OCI-LY7 (cell line): ENCODE data around the gene ULK4. TPM values are rescaled to one million over a fixed set of nuclear protein-coding genes. Genes with fewer than 3 reads are reported as not detected.

Source experiments
- BruUV-seq: library from RNA; stranded (reverse); fragments of 400-500 nt; replicated peaks from 2 replicates; lab custom pipeline; 2021; lab: Mats Ljungman, UMichigan
- CTCF ChIA-PET: fragments of 300-600 bp; sonication (Branson Sonifier 250); formaldehyde crosslinking; loops from one replicate; lab custom pipeline; 2022; ENCODE audit warnings: antibody characterized with exemption; ENCODE audit not compliant: unreplicated experiment; lab: Charles Lee
- POLR2A ChIA-PET: fragments of 300-600 bp; sonication (Branson Sonifier 250); formaldehyde crosslinking; loops from one replicate; lab custom pipeline; 2022; ENCODE audit warnings: antibody characterized with exemption; lab: Charles Lee
- DNase-seq: peaks from one replicate; pipeline ENCODE4 v3.0.0-alpha.2; 2015; ENCODE audit warnings: low spot score
- H2AFZ ChIP-seq: fragments of 200-600 bp; sonication (generic), shearing (Covaris generic); 2 replicates; pipeline ENCODE4 v1.6.1; 2014; ENCODE audit warnings: mild to moderate bottlenecking, antibody characterized with exemption, low read length, moderate library complexity
- H3K27ac ChIP-seq: fragments of 200-600 bp; sonication (generic); 2 replicates; pipeline ENCODE4 v1.5.1; 2014; ENCODE audit warnings: mixed run types, low read depth, mild to moderate bottlenecking, moderate library complexity, low read length, inconsistent platforms; ENCODE audit not compliant: poor library complexity, severe bottlenecking
- H3K36me3 ChIP-seq: fragments of 200-600 bp; sonication (generic); 2 replicates; pipeline ENCODE4 v1.6.1; 2014; ENCODE audit warnings: mild to moderate bottlenecking, antibody characterized with exemption, low read length, moderate library complexity, mixed read lengths; ENCODE audit not compliant: insufficient read depth
- H3K4me1 ChIP-seq: fragments of 200-600 bp; sonication (generic); 2 replicates; pipeline ENCODE4 v1.5.1; 2014; ENCODE audit warnings: mild to moderate bottlenecking, low read length; ENCODE audit not compliant: insufficient read depth, poor library complexity, severe bottlenecking
- H3K4me2 ChIP-seq: fragments of 200-600 bp; sonication (generic); 2 replicates; pipeline ENCODE4 v1.6.1; 2014; ENCODE audit warnings: mild to moderate bottlenecking, low read length
- H3K4me3 ChIP-seq: fragments of 200-600 bp; sonication (generic); 2 replicates; pipeline ENCODE4 v1.5.1; 2014; ENCODE audit warnings: mild to moderate bottlenecking, low read depth, low read length; ENCODE audit not compliant: poor library complexity, severe bottlenecking
- H3K79me2 ChIP-seq: fragments of 200-600 bp; sonication (generic); 2 replicates; pipeline ENCODE4 v1.6.1; 2016; ENCODE audit warnings: low read depth, mild to moderate bottlenecking, low read length, moderate library complexity, mixed read lengths; ENCODE audit not compliant: insufficient read depth
- H3K9me2 ChIP-seq: fragments of 200-600 bp; sonication (generic); 2 replicates; pipeline ENCODE4 v1.6.1; 2016; ENCODE audit warnings: mild to moderate bottlenecking, low read length, mixed read lengths; ENCODE audit not compliant: insufficient read depth
- H3K9me3 ChIP-seq: fragments of 200-600 bp; sonication (generic); 2 replicates; pipeline ENCODE4 v1.6.1; 2014; ENCODE audit warnings: mild to moderate bottlenecking, mixed run types, low read length, mixed read lengths
- H4K20me1 ChIP-seq: fragments of 200-600 bp; sonication (generic); 2 replicates; pipeline ENCODE4 v1.6.1; 2014; ENCODE audit warnings: mild to moderate bottlenecking, antibody characterized with exemption, low read length, moderate library complexity, mixed read lengths; ENCODE audit not compliant: insufficient read depth
- EZH2phosphoT487 ChIP-seq: fragments of 200-600 bp; sonication (generic); IDR thresholded peaks from 2 replicates; pipeline ENCODE4 v1.6.1; 2018; ENCODE audit warnings: low read depth, borderline replicate concordance, mild to moderate bottlenecking, mixed run types, antibody characterized with exemption, low read length, moderate library complexity, mixed read lengths
- intact Hi-C: fragments of 100-400 bp; cut with micrococcal nuclease; formaldehyde crosslinking; loops from one replicate; pipeline ENCODE4 v1.10.0; 2022; ENCODE audit not compliant: unreplicated experiment
- total RNA-seq, 2 experiments: library from RNA; depleted of rRNA in 1 of 2; stranded (reverse); fragments of >200 nt in 1 of 2; shearing (Covaris generic) in 1 of 2; gene quantifications; 2 replicates each; pipeline ENCODE4 v1.2.3, GENCODE V29; 2014 to 2022
- TF ChIP-seq, protein P1 (sequence below): fragments of 200-600 bp; sonication (generic); conservative IDR thresholded peaks from 2 replicates; pipeline ENCODE4 v1.5.1; 2014; ENCODE audit warnings: mild to moderate bottlenecking, antibody characterized with exemption, low read length, moderate library complexity, mixed read lengths

ULK4 gene
- total RNA-seq, 2 experiments from 2014 or later = 18.9 to 21.0 TPM

DNA sequence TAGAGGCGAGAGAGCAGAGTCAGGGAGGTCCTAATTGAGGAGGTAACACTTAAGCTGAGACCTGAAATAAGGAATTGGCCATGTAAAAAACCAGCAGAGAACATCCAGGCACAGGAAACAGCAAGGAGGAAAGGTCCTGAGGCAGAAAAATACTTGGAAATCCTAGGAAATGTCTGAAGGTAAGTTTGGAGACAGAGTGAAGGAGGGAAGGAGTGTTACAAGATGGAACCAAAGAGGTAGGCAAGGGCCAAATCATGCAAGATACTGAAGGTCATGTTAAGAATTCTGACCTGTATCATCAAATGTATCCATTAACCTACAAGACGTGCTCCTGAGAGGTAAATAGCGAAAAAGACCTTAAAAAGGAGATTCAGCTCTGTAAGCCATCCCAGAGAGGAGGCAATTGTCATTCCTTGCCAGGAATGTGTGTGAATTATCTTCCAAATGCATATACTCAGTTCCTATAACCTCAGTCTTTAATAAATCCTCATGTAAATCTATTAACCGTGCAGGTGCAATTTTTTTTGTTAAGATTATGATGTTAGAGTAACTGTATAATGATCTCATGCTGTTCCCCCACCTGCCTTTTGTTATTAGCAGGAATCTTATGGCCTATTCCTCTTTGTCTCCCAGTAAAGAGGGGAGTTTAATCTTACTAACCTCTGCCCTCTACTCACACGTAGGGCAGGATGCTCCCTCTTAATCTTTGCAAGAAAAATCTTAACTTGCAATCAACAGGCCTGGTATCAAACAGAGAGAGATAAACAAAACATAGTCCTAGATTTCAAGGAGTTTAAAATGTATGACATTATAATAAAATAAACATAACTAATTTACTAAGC lies 166.9 kb downstream of the ULK4 start:
- BruUV-seq = no TSS peak
- Histone ChIP-seq H3K36me3 (no peaks in the 10 kb centered on the region), H3K9me3 (no peaks in the 10 kb centered on the region), H3K4me1 (no peaks in the 10 kb centered on the region), H3K4me2 (no peak overlapping the region), H2AFZ (no peak overlapping the region), H3K9me2 (no peaks in the 10 kb centered on the region), H3K4me3 (no peak overlapping the region), H3K27ac (no peak overlapping the region), H4K20me1 (no peaks in the 10 kb centered on the region), H3K79me2 (no peaks in the 10 kb centered on the region)
- TF ChIP-seq EZH2phosphoT487 = no peak
- TF ChIP-seq, protein P1, sequence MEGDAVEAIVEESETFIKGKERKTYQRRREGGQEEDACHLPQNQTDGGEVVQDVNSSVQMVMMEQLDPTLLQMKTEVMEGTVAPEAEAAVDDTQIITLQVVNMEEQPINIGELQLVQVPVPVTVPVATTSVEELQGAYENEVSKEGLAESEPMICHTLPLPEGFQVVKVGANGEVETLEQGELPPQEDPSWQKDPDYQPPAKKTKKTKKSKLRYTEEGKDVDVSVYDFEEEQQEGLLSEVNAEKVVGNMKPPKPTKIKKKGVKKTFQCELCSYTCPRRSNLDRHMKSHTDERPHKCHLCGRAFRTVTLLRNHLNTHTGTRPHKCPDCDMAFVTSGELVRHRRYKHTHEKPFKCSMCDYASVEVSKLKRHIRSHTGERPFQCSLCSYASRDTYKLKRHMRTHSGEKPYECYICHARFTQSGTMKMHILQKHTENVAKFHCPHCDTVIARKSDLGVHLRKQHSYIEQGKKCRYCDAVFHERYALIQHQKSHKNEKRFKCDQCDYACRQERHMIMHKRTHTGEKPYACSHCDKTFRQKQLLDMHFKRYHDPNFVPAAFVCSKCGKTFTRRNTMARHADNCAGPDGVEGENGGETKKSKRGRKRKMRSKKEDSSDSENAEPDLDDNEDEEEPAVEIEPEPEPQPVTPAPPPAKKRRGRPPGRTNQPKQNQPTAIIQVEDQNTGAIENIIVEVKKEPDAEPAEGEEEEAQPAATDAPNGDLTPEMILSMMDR = no peak
- ChIA-PET CTCF (no interaction called here), POLR2A (interaction anchor here (0.7 kb wide), 1 partner anchor 582 kb away, joined by 3 read pairs; no protein-coding TSS in a partner anchor)
- no peak for DNase-seq
- intact Hi-C loops = no loop called here

GRCh38 chr3:41792806-41793205 lies 169.1 kb downstream of the ULK4 start:
- H2AFZ ChIP-seq = no peak overlapping the region
- H3K36me3 ChIP-seq = no peaks in the 10 kb centered on the region
- no peaks in the 10 kb centered on the region for H3K4me1 ChIP-seq
- no peaks in the 10 kb centered on the region for H3K79me2 ChIP-seq
- DNase-seq = no peak
- intact Hi-C loops = no loop called here
- H3K27ac ChIP-seq = no peak overlapping the region
- H3K4me3 ChIP-seq = no peak overlapping the region
- H3K4me2 ChIP-seq = no peak overlapping the region
- no peak for TF ChIP-seq EZH2phosphoT487
- ChIA-PET CTCF (no interaction called here), POLR2A (no interaction called here)
- no TSS peak for BruUV-seq
- no peaks in the 10 kb centered on the region for H3K9me2 ChIP-seq
- H3K9me3 ChIP-seq = no peaks in the 10 kb centered on the region
- H4K20me1 ChIP-seq = no peaks in the 10 kb centered on the region

- no peak for DNase-seq
- H3K4me2 ChIP-seq = no peak overlapping the region
- H3K4me1 ChIP-seq = no peaks in the 10 kb centered on the region
- intact Hi-C loops = no loop called here
- CTCF ChIA-PET = no interaction called here
- H4K20me1 ChIP-seq = no peaks in the 10 kb centered on the region
- BruUV-seq = no TSS peak
- no peak overlapping the region for H2AFZ ChIP-seq
- H3K9me2 ChIP-seq = no peaks in the 10 kb centered on the region
- TF ChIP-seq, protein P1 = no peak
- TF ChIP-seq EZH2phosphoT487 = no peak
- H3K27ac ChIP-seq = no peak overlapping the region
- H3K9me3 ChIP-seq = no peaks in the 10 kb centered on the region
- H3K36me3 ChIP-seq = no peaks in the 10 kb centered on the region
- POLR2A ChIA-PET = no interaction called here
- H3K4me3 ChIP-seq = no peak overlapping the region
- H3K79me2 ChIP-seq = no peaks in the 10 kb centered on the region
Measured at GRCh38 chr3:41769106-41769505, 192.8 kb downstream of the ULK4 start.
